Neural cell (in vitro differentiated cells): ENCODE measurements around the gene SSBP2. TPM values are rescaled to one million over a fixed set of nuclear protein-coding genes. Genes with fewer than 3 reads are reported as not detected.

Experiments used
- H2AFZ ChIP-seq: fragments of 200-600, 300-800 bp; sonication (generic), shearing (Covaris generic); 2 replicates; pipeline ENCODE4 v1.6.0; 2014; ENCODE audit warnings: low read depth, mild to moderate bottlenecking, antibody characterized with exemption, low read length, moderate library complexity
- H3F3A ChIP-seq: fragments of 200-600 bp; shearing (Covaris generic); 2 replicates; pipeline ENCODE4 v1.6.1; 2016; ENCODE audit warnings: mild to moderate bottlenecking, moderate library complexity, mixed read lengths, antibody characterized with exemption, low read length; ENCODE audit not compliant: insufficient read depth, poor library complexity, severe bottlenecking
- H3K27ac ChIP-seq: fragments of 200-600, 300-800 bp; sonication (generic), shearing (Covaris generic); 2 replicates; pipeline ENCODE4 v1.5.1; 2014; ENCODE audit warnings: mild to moderate bottlenecking, low read length, moderate library complexity
- H3K27me3 ChIP-seq: fragments of 300-800, 200-600 bp; sonication (generic), shearing (Covaris generic); 2 replicates; pipeline ENCODE4 v1.6.0; 2014; ENCODE audit warnings: mild to moderate bottlenecking, low read depth, low read length, moderate library complexity; ENCODE audit not compliant: insufficient read depth
- H3K36me3 ChIP-seq: fragments of 300-800, 200-600 bp; sonication (generic), shearing (Covaris generic); 2 replicates; pipeline ENCODE4 v1.5.1; 2014; ENCODE audit warnings: mild to moderate bottlenecking, antibody characterized with exemption, low read length, moderate library complexity; ENCODE audit not compliant: insufficient read depth
- H3K4me2 ChIP-seq: fragments of 300-800, 200-600 bp; sonication (generic), shearing (Covaris generic); 2 replicates; pipeline ENCODE4 v1.6.0; 2014; ENCODE audit warnings: mild to moderate bottlenecking, low read length
- H3K4me3 ChIP-seq: fragments of 300-800, 200-600 bp; sonication (generic), shearing (Covaris generic); 2 replicates; pipeline ENCODE4 v1.5.1; 2014; ENCODE audit warnings: mild to moderate bottlenecking, low read length, moderate library complexity
- H3K79me2 ChIP-seq: fragments of 200-600 bp; shearing (Covaris generic); replicated peaks from 2 replicates; pipeline ENCODE4 v1.6.0; 2014; ENCODE audit warnings: mild to moderate bottlenecking, low read length, moderate library complexity; ENCODE audit not compliant: insufficient read depth
- H3K9ac ChIP-seq: fragments of 300-800, 200-600 bp; sonication (generic), shearing (Covaris generic); 2 replicates; pipeline ENCODE4 v1.6.1; 2016; ENCODE audit warnings: mild to moderate bottlenecking, low read length, mixed read lengths
- H3K9me2 ChIP-seq: fragments of 200-600 bp; shearing (Covaris generic); 2 replicates; pipeline ENCODE4 v1.6.1; 2016; ENCODE audit warnings: mild to moderate bottlenecking, low read length, mixed read lengths; ENCODE audit not compliant: insufficient read depth
- H3K9me3 ChIP-seq: fragments of 200-600, 300-800 bp; sonication (generic), shearing (Covaris generic); 2 replicates; pipeline ENCODE4 v1.6.1; 2016; ENCODE audit warnings: mild to moderate bottlenecking, mixed run types, low read length, moderate library complexity, mixed read lengths
- H4K20me1 ChIP-seq: fragments of 200-600 bp; shearing (Covaris generic); 2 replicates; pipeline ENCODE4 v1.6.1; 2016; ENCODE audit warnings: mild to moderate bottlenecking, mixed run types; ENCODE audit not compliant: insufficient read depth
- EP300 ChIP-seq: fragments of 450-650 bp; conservative IDR thresholded peaks from 2 replicates; pipeline ENCODE4 v1.6.1; 2014; ENCODE audit warnings: antibody characterized with exemption, mild to moderate bottlenecking, moderate library complexity; ENCODE audit not compliant: poor library complexity, severe bottlenecking
- EZH2 ChIP-seq: fragments of 200-600, 300-800 bp; shearing (Covaris generic), sonication (generic); IDR thresholded peaks from 2 replicates; pipeline ENCODE4 v1.6.1; 2014; ENCODE audit warnings: antibody characterized with exemption, low read length, borderline replicate concordance, mild to moderate bottlenecking; ENCODE audit not compliant: insufficient read depth, poor library complexity, severe bottlenecking
- MXI1 ChIP-seq: fragments of 450-650 bp; conservative IDR thresholded peaks from 2 replicates; pipeline ENCODE4 v1.6.1; 2014; ENCODE audit warnings: antibody characterized with exemption, mild to moderate bottlenecking; ENCODE audit not compliant: poor library complexity, severe bottlenecking
- POLR2AphosphoS5 ChIP-seq: IDR thresholded peaks from 2 replicates; pipeline ENCODE4 v1.6.1; 2012
- RAD21 ChIP-seq: fragments of 450-650 bp; conservative IDR thresholded peaks from 2 replicates; pipeline ENCODE4 v1.6.1; 2014; ENCODE audit warnings: antibody characterized with exemption, mild to moderate bottlenecking, moderate library complexity
- SMC3 ChIP-seq: fragments of 450-650 bp; conservative IDR thresholded peaks from 2 replicates; pipeline ENCODE4 v1.6.1; 2014; ENCODE audit warnings: antibody characterized with exemption, mild to moderate bottlenecking, moderate library complexity; ENCODE audit not compliant: poor library complexity
- TAF1 ChIP-seq: IDR thresholded peaks from 2 replicates; pipeline ENCODE4 v1.6.1; 2012; ENCODE audit warnings: low read depth
- polyA plus RNA-seq: library from polyadenylated mRNA; depleted of rRNA; stranded (reverse); fragments of >200 nt; gene quantifications from 2 replicates; pipeline ENCODE4 v1.2.3, GENCODE V29; 2014
- TF ChIP-seq, protein P1 (sequence below): IDR thresholded peaks from 2 replicates; pipeline ENCODE4 v1.6.1; 2012; ENCODE audit warnings: borderline replicate concordance
- TF ChIP-seq, protein P2 (sequence below): fragments of 450-650 bp; IDR thresholded peaks from 2 replicates; pipeline ENCODE4 v1.5.1; 2014; ENCODE audit warnings: antibody characterized with exemption, mild to moderate bottlenecking, moderate library complexity; ENCODE audit not compliant: poor library complexity, severe bottlenecking

The SSBP2 gene
- polyA plus RNA-seq, 1 donor from 2014 or later, result 128 TPM

DNA sequence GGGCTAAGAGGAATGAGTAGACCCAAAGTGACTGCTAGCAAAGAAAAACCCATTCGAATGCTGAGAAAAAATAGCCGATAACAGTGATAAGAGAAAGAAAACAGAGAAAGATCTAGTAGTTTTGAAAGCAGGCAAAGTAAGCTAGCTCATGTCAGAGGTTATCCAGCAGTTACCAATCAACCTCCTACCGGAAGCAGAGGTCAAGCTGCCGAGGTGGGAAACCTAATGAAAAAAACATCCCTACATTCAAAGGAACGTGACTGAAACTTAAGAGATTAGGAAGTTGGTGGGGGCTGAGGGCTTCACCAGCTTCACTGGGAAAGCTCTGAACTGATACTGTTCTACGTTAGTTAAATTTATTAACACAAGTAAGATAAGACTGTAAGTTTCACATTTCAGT, 32.6 kb downstream of the SSBP2 start:
- peaks cover 75% of the 10 kb centered on the region for H3K79me2 ChIP-seq
- H3K4me3 ChIP-seq, result no peak overlapping the region
- no peak overlapping the region for H2AFZ ChIP-seq
- H3K9ac ChIP-seq, result no peak overlapping the region
- no peaks in the 10 kb centered on the region for H3K27me3 ChIP-seq
- no peak overlapping the region for H3K27ac ChIP-seq
- no peaks in the 10 kb centered on the region for H3F3A ChIP-seq
- no peaks in the 10 kb centered on the region for H3K9me2 ChIP-seq
- TF ChIP-seq EZH2, result no peak
- TF ChIP-seq SMC3, result no peak
- TF ChIP-seq EP300, result no peak
- TF ChIP-seq TAF1, result no peak
- no peak for TF ChIP-seq POLR2AphosphoS5
- TF ChIP-seq, protein P1, sequence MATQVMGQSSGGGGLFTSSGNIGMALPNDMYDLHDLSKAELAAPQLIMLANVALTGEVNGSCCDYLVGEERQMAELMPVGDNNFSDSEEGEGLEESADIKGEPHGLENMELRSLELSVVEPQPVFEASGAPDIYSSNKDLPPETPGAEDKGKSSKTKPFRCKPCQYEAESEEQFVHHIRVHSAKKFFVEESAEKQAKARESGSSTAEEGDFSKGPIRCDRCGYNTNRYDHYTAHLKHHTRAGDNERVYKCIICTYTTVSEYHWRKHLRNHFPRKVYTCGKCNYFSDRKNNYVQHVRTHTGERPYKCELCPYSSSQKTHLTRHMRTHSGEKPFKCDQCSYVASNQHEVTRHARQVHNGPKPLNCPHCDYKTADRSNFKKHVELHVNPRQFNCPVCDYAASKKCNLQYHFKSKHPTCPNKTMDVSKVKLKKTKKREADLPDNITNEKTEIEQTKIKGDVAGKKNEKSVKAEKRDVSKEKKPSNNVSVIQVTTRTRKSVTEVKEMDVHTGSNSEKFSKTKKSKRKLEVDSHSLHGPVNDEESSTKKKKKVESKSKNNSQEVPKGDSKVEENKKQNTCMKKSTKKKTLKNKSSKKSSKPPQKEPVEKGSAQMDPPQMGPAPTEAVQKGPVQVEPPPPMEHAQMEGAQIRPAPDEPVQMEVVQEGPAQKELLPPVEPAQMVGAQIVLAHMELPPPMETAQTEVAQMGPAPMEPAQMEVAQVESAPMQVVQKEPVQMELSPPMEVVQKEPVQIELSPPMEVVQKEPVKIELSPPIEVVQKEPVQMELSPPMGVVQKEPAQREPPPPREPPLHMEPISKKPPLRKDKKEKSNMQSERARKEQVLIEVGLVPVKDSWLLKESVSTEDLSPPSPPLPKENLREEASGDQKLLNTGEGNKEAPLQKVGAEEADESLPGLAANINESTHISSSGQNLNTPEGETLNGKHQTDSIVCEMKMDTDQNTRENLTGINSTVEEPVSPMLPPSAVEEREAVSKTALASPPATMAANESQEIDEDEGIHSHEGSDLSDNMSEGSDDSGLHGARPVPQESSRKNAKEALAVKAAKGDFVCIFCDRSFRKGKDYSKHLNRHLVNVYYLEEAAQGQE, result no peak
- TF ChIP-seq, protein P2, sequence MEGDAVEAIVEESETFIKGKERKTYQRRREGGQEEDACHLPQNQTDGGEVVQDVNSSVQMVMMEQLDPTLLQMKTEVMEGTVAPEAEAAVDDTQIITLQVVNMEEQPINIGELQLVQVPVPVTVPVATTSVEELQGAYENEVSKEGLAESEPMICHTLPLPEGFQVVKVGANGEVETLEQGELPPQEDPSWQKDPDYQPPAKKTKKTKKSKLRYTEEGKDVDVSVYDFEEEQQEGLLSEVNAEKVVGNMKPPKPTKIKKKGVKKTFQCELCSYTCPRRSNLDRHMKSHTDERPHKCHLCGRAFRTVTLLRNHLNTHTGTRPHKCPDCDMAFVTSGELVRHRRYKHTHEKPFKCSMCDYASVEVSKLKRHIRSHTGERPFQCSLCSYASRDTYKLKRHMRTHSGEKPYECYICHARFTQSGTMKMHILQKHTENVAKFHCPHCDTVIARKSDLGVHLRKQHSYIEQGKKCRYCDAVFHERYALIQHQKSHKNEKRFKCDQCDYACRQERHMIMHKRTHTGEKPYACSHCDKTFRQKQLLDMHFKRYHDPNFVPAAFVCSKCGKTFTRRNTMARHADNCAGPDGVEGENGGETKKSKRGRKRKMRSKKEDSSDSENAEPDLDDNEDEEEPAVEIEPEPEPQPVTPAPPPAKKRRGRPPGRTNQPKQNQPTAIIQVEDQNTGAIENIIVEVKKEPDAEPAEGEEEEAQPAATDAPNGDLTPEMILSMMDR, result no peak
- no peak for TF ChIP-seq MXI1
- TF ChIP-seq RAD21, result no peak
- H3K4me2 ChIP-seq, result no peak overlapping the region
- no peaks in the 10 kb centered on the region for H3K9me3 ChIP-seq
- no peaks in the 10 kb centered on the region for H3K36me3 ChIP-seq
- peaks cover 12% of the 10 kb centered on the region for H4K20me1 ChIP-seq

DNA sequence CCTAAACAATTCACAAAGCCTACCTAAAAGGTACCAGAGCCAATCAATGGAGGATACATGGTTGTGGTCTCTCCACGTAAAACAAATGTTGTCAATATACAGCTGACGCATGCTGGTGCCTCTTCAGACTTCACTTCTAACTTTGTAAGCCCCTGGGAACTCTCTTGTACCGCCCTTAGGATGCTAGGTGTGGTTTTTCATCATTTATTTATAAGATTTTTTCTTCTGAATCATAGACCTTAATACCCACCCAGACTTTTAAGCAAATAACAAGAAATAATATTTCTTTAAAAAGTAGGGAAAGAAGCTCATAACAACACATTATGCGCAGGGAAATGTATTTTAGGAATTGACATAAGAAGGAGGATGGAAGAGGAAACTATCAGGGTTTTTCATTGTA, 33.0 kb downstream of the SSBP2 start:
- peaks cover 12% of the 10 kb centered on the region for H4K20me1 ChIP-seq
- no peak overlapping the region for H3K9ac ChIP-seq
- no peaks in the 10 kb centered on the region for H3K36me3 ChIP-seq
- TF ChIP-seq POLR2AphosphoS5, result no peak
- H3K9me3 ChIP-seq, result no peaks in the 10 kb centered on the region
- H3F3A ChIP-seq, result no peaks in the 10 kb centered on the region
- no peak overlapping the region for H3K4me2 ChIP-seq
- H3K79me2 ChIP-seq, result peaks cover 75% of the 10 kb centered on the region
- no peak overlapping the region for H3K4me3 ChIP-seq
- no peaks in the 10 kb centered on the region for H3K9me2 ChIP-seq
- no peaks in the 10 kb centered on the region for H3K27me3 ChIP-seq
- H3K27ac ChIP-seq, result no peak overlapping the region
- no peak overlapping the region for H2AFZ ChIP-seq

DNA sequence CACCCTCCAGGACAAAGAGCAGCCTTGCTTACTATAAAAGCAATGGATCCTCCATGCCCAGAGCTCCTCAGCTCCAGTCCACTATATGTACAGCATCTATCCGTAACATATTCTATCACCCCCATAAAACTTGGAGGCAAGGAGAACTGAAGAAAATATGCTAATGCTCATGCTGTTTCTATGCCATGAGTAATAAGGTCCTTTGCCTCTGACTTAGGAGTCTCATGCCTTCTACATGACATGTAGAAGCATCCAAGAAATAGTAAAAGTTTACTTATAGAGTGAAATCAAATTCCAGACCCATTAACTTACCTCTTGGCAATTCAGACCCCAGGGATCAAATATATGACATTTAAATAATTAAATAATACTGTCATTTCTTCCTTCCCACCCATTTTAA, 33.7 kb downstream of the SSBP2 start:
- Histone ChIP-seq H3K27ac (no peak overlapping the region), H3K9me3 (no peaks in the 10 kb centered on the region), H3K9ac (no peak overlapping the region), H2AFZ (no peak overlapping the region), H3K4me2 (no peak overlapping the region), H3K9me2 (no peaks in the 10 kb centered on the region), H4K20me1 (peaks cover 12% of the 10 kb centered on the region), H3K79me2 (peaks cover 73% of the 10 kb centered on the region), H3F3A (no peaks in the 10 kb centered on the region), H3K27me3 (no peaks in the 10 kb centered on the region), H3K36me3 (no peaks in the 10 kb centered on the region), H3K4me3 (no peak overlapping the region)
- TF ChIP-seq RAD21, result no peak
- TF ChIP-seq, protein P1, result no peak
- no peak for TF ChIP-seq POLR2AphosphoS5
- no peak for TF ChIP-seq EZH2
- TF ChIP-seq, protein P2, result no peak
- TF ChIP-seq TAF1, result no peak
- TF ChIP-seq SMC3, result no peak
- TF ChIP-seq MXI1, result no peak
- no peak for TF ChIP-seq EP300
